Transverse colon (tissue), 3 donors: Measurements from ENCODE around the gene ARID3B.

Source experiments
- CTCF ChIP-seq, 5 experiments: fragments of 200-600 bp in 3 of 5; fragments of 450-650 bp in 2 of 5; sonication (generic) in 3 of 5; IDR thresholded peaks; 1 replicate in 2 of 5; 2 replicates in 3 of 5; pipeline ENCODE4 v1.5.1; 2016 to 2017; ENCODE audit warnings: antibody characterized with exemption in 5 of 5, inconsistent platforms in 3 of 5, mild to moderate bottlenecking in 2 of 5, moderate library complexity in 1 of 5
- EP300 ChIP-seq: sonication (generic); formaldehyde crosslinking; IDR thresholded peaks from one replicate; pipeline ENCODE4 v1.6.1; 2017; ENCODE audit warnings: antibody characterized with exemption, low read depth

DNA sequence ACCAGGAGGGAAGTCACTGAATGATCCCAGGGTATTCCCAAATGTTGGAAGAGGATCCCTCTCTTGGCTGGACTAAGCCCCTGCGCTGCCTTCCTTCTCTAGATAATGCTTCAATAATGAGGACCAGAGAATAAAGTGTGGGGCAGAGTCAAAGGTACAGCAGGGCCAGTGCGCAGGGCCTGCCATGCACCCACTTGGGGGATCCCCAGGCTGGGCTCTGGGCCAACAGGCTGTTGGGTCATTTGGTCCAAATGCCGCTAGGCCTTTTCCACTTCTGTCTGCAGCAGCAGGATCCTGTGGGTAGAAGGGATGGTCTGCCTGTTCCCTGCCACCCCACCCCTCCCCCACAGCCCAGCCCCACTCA lies 68.9 kb downstream of the ARID3B start:
- TF ChIP-seq CTCF (IDR thresholded peaks at IDR 0.05) (no peak), EP300 (no peak)
